Measurements from ENCODE around the gene BCL2. TPM values are rescaled to one million over a fixed set of nuclear protein-coding genes. Genes with fewer than 3 reads are reported as not detected.
A peak's percentile ranks its signal among the peaks of the same experiment; 100 is the strongest.

BCL2 gene
- total RNA-seq, 1 donor from 2014 or later: 7.7 TPM

- DNase-seq (no peak), ATAC-seq (no peak)
- intact Hi-C loops (cut with micrococcal nuclease): no loop called here
Observed at GRCh38 chr18:63314062-63314790, 5.3 kb downstream of the BCL2 start.

GRCh38 chr18:63313396-63313917 lies 6.1 kb downstream of the BCL2 start:
- DNase-seq (no peak), ATAC-seq (no peak)
- intact Hi-C loops (cut with micrococcal nuclease): no loop called here

GRCh38 chr18:63312737-63313395 lies 6.7 kb downstream of the BCL2 start:
- intact Hi-C loops (cut with micrococcal nuclease): no loop called here
- DNase-seq (no peak), ATAC-seq (no peak)

GRCh38 chr18:63312019-63312409 lies 7.6 kb downstream of the BCL2 start:
- DNase-seq (no peak), ATAC-seq (no peak)
- intact Hi-C loops (cut with micrococcal nuclease): no loop called here

- ATAC-seq: no peak
- intact Hi-C loops (cut with micrococcal nuclease): no loop called here
- no peak for DNase-seq
Observed at GRCh38 chr18:63311118-63312018, 8.2 kb downstream of the BCL2 start.

- no peak for DNase-seq
- intact Hi-C loops (cut with micrococcal nuclease): no loop called here
- ATAC-seq: no peak
Observed at GRCh38 chr18:63309422-63309821, 10.1 kb downstream of the BCL2 start.

- no peak for DNase-seq
- peak; percentile 88 for ATAC-seq
- intact Hi-C loops (cut with micrococcal nuclease): no loop called here
Observed at GRCh38 chr18:63307551-63308200, 11.9 kb downstream of the BCL2 start.

- ATAC-seq (peak; percentile 18), DNase-seq (no peak)
- intact Hi-C loops (cut with micrococcal nuclease): no loop called here
Observed at GRCh38 chr18:63306819-63307550, 12.6 kb downstream of the BCL2 start.

- ATAC-seq (no peak), DNase-seq (no peak)
- intact Hi-C loops (cut with micrococcal nuclease): no loop called here
Observed at GRCh38 chr18:63306249-63306648, 13.3 kb downstream of the BCL2 start.

GRCh38 chr18:63303547-63303946 lies 16.0 kb downstream of the BCL2 start:
- ATAC-seq (no peak), DNase-seq (no peak)
- intact Hi-C loops (cut with micrococcal nuclease): no loop called here

- intact Hi-C loops (cut with micrococcal nuclease): no loop called here
- no peak for ATAC-seq
- DNase-seq: no peak
Observed at GRCh38 chr18:63302636-63303405, 16.7 kb downstream of the BCL2 start.

GRCh38 chr18:63302220-63302619 lies 17.3 kb downstream of the BCL2 start:
- ATAC-seq (peak; percentile 25), DNase-seq (no peak)
- intact Hi-C loops (cut with micrococcal nuclease): no loop called here

GRCh38 chr18:63301434-63301833 lies 18.1 kb downstream of the BCL2 start:
- intact Hi-C loops (cut with micrococcal nuclease): no loop called here
- peak; percentile 41 for ATAC-seq
- peak; percentile 35 for DNase-seq

- ATAC-seq (no peak), DNase-seq (no peak)
- intact Hi-C loops (cut with micrococcal nuclease): no loop called here
Observed at GRCh38 chr18:63299837-63300745, 19.5 kb downstream of the BCL2 start.

- intact Hi-C loops (cut with micrococcal nuclease): no loop called here
- ATAC-seq (no peak), DNase-seq (no peak)
Observed at GRCh38 chr18:63298400-63299365, 20.9 kb downstream of the BCL2 start.
